Thoracic aorta (tissue), 2 donors: ENCODE measurements around the gene KRT73. TPM values are rescaled to one million over a fixed set of nuclear protein-coding genes. Genes with fewer than 3 reads are reported as not detected.

Source experiments
- ATAC-seq: fragments of 150-250 bp; one replicate; pipeline ENCODE4 v1.8.0; 2017; ENCODE audit warnings: low read depth; ENCODE audit not compliant: insufficient number of reproducible peaks, low FRiP score
- DNase-seq: peaks from one replicate; pipeline ENCODE4 v3.0.0-alpha.2; 2020; ENCODE audit warnings: low spot score
- H3K27ac ChIP-seq, 2 donors: fragments of 200-600 bp; sonication (generic); 1 replicate in 1 of 2; 2 replicates in 1 of 2; pipeline ENCODE4 v1.5.1; 2016; ENCODE audit warnings: mild to moderate bottlenecking in 2 of 2, moderate library complexity in 2 of 2
- H3K27me3 ChIP-seq: fragments of 200-600 bp; sonication (generic); replicated peaks from 2 replicates; pipeline ENCODE4 v1.6.0; 2016; ENCODE audit warnings: mild to moderate bottlenecking; ENCODE audit not compliant: insufficient read depth
- H3K36me3 ChIP-seq: fragments of 200-600 bp; sonication (generic); one replicate; pipeline ENCODE4 v1.5.1; 2016
- H3K4me1 ChIP-seq, 2 donors: fragments of 200-600 bp; sonication (generic); 1 replicate in 1 of 2; 2 replicates in 1 of 2; pipeline versions ENCODE4 v1.5.1 to v1.6.0; 2016; ENCODE audit warnings: low read depth in 2 of 2, mild to moderate bottlenecking in 1 of 2; ENCODE audit not compliant: control insufficient read depth in 1 of 2
- H3K4me3 ChIP-seq: fragments of 200-600 bp; sonication (generic); 2 replicates; pipeline ENCODE4 v1.5.1; 2016; ENCODE audit warnings: mild to moderate bottlenecking
- H3K9me3 ChIP-seq: fragments of 200-600 bp; sonication (generic); 2 replicates; pipeline ENCODE4 v1.5.1; 2016
- CTCF ChIP-seq: fragments of 200-600 bp; sonication (generic); IDR thresholded peaks from one replicate; pipeline ENCODE4 v1.5.1; 2019; ENCODE audit warnings: antibody characterized with exemption
- total RNA-seq, 2 donors: library from RNA; depleted of rRNA; stranded (reverse); fragments of >200 nt; gene quantifications; one replicate each; pipeline versions ENCODE4 v1.1.0 to v1.2.3, GENCODE V29; 2016

KRT73 gene
- not detected for total RNA-seq

DNA sequence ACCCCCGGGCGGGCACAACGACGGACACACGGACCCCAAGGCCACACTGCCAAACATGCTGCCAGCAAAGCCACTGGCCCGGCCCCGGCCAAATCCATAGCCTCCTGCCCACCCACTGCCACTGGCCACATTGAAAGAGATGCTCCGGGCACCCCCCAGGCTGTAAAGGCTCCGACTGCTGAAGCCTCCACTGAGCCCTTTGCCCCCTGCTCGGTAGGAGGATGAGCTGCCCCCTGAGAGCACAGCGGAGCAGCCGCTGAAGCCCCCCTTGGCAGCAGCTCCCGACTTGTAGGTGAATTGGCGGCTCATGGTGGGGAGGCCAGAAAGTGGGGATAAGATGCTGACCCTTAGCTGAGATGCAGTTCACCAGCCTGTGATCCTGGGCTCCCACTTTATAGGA lies at the start of gene KRT73:
Gene KRT73, minus strand, starts transcription at position 344 of the 400 bp plus-strand sequence. Its CDS starts 35 bp downstream, at position 309.
- DNase-seq, result no peak
- no peak within 1 kb of the TSS for H3K4me3 ChIP-seq
- TF ChIP-seq CTCF, result no peak
- H3K4me1 ChIP-seq, result no peaks in the 10 kb centered on the region
- H3K9me3 ChIP-seq, result no peaks in the 10 kb centered on the region
- H3K27ac ChIP-seq, result no peak within 1 kb of the TSS
- H3K36me3 ChIP-seq, result no peaks in the 10 kb centered on the region
- no peak for ATAC-seq
- no peaks in the 10 kb centered on the region for H3K27me3 ChIP-seq

- TF ChIP-seq CTCF, result no peak
- no peak for ATAC-seq
- no peak overlapping the region for H3K27ac ChIP-seq
- H3K36me3 ChIP-seq, result no peaks in the 10 kb centered on the region
- no peaks in the 10 kb centered on the region for H3K9me3 ChIP-seq
- no peak overlapping the region for H3K4me3 ChIP-seq
- no peaks in the 10 kb centered on the region for H3K4me1 ChIP-seq
- no peaks in the 10 kb centered on the region for H3K27me3 ChIP-seq
- DNase-seq, result no peak
Observed at GRCh38 chr12:52667931-52668330, 49.6 kb upstream of the KRT73 start.

- TF ChIP-seq CTCF, result no peak
Observed at GRCh38 chr12:52667509-52667908, 49.1 kb upstream of the KRT73 start.

DNA sequence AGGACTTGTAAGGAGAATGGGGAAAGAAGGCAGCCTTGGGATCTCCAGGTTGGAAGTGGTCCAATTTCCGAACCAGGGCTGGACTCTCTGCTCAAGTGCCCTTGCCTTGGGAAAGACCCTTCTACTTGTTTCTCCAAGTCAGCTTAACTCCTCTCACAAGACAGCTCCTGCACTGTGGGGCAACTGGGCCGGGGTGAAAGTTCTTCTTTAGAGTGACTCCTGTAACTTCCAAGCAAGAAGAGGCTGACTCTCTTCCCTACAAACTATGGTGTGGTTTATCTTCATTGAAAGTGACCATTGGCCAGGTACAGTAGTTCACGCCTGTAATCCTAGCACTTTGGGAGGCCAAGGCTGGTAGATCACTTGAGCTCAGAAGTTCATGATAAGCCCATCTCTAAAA lies 48.1 kb upstream of the KRT73 start:
- no peaks in the 10 kb centered on the region for H3K27me3 ChIP-seq
- TF ChIP-seq CTCF, result no peak
- H3K9me3 ChIP-seq, result no peaks in the 10 kb centered on the region
- no peaks in the 10 kb centered on the region for H3K36me3 ChIP-seq
- H3K4me1 ChIP-seq, result no peaks in the 10 kb centered on the region
- H3K4me3 ChIP-seq, result no peak overlapping the region
- no peak for DNase-seq
- no peak for ATAC-seq
- H3K27ac ChIP-seq, result no peak overlapping the region

More at GRCh38 chr12:52667509-52667908, 49.1 kb upstream of the KRT73 start:
- DNase-seq (no peak), ATAC-seq (no peak)
- Histone ChIP-seq H3K27me3 (no peaks in the 10 kb centered on the region), H3K36me3 (no peaks in the 10 kb centered on the region), H3K4me1 (no peaks in the 10 kb centered on the region), H3K9me3 (no peaks in the 10 kb centered on the region), H3K27ac (no peak overlapping the region), H3K4me3 (no peak overlapping the region)

GRCh38 chr12:52663420-52663819 lies 45.1 kb upstream of the KRT73 start:
- ATAC-seq (no peak), DNase-seq (no peak)
- TF ChIP-seq CTCF, result no peak
- Histone ChIP-seq H3K4me3 (no peak overlapping the region), H3K36me3 (no peaks in the 10 kb centered on the region), H3K27ac (no peak overlapping the region), H3K27me3 (no peaks in the 10 kb centered on the region), H3K4me1 (no peaks in the 10 kb centered on the region), H3K9me3 (no peaks in the 10 kb centered on the region)
